GM19193 (cell line): Measurements from ENCODE around the gene NYNRIN.
A peak's percentile ranks its signal among the peaks of the same experiment; 100 is the strongest.

Source experiments
- POLR2A ChIP-seq: IDR thresholded peaks from 4 replicates; pipeline ENCODE4 v1.6.1; 2011; ENCODE audit not compliant: insufficient read depth, insufficient read length; ENCODE audit errors: extremely low read depth

The NYNRIN gene

DNA sequence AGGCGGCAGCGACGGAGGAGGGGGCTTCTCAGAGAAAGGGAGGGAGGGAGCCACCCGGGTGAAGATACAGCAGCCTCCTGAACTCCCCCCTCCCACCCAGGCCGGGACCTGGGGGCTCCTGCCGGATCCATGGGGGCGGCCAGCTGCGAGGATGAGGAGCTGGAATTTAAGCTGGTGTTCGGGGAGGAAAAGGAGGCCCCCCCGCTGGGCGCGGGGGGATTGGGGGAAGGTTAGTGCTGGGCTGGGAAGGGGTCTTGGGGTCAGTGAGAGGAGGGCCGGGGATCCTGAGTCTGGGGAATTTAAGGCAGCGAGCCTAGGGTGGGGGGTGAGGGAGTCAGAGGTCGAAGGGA lies 30.6 kb upstream of the NYNRIN start:
- TF ChIP-seq POLR2A, result no peak

DNA sequence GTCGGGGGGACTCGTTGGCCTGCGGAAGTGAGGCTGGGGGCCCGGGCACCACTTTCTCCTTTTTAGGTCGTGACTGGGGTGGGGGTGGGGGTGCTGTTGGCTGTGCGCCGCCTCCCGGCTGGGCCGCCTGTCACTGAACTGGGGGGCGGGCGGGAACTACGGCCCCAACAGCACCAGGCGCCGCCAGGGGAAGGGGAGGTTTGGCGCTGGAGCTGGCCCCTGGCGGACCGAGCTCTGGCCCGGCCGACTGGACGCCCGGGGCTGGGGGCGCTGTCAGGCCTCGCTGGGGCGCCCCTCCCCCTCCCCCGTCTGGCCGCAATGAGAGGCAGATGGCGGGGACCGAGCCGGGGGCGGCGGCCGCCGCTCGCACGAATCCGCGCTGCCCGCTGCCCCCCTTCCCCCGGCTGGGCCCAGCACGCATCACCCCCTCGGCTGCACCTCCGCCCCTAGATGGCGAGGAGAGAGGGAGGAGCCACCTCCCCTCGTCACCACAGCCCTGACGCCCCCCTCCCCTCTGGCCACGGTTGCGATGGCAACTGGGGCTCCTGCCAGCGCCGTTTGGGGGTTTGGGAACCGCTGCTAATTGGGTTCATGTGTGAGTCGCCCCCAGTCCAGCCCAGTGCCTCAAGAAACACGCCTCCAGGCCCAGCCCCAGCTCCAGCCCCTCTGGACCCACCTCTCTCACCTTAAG lies 30.1 kb upstream of the NYNRIN start:
- TF ChIP-seq POLR2A, result peak; percentile 30

DNA sequence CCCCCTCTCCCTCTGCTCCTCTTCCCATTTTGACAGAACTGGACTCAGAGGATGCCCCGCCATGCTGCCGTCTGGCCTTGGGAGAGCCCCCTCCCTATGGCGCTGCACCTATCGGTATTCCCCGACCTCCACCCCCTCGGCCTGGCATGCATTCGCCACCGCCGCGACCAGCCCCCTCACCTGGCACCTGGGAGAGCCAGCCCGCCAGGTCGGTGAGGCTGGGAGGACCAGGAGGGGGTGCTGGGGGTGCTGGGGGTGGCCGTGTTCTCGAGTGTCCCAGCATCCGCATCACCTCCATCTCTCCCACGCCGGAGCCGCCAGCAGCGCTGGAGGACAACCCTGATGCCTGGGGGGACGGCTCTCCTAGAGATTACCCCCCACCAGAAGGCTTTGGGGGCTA lies 29.3 kb upstream of the NYNRIN start:
- no peak for TF ChIP-seq POLR2A

DNA sequence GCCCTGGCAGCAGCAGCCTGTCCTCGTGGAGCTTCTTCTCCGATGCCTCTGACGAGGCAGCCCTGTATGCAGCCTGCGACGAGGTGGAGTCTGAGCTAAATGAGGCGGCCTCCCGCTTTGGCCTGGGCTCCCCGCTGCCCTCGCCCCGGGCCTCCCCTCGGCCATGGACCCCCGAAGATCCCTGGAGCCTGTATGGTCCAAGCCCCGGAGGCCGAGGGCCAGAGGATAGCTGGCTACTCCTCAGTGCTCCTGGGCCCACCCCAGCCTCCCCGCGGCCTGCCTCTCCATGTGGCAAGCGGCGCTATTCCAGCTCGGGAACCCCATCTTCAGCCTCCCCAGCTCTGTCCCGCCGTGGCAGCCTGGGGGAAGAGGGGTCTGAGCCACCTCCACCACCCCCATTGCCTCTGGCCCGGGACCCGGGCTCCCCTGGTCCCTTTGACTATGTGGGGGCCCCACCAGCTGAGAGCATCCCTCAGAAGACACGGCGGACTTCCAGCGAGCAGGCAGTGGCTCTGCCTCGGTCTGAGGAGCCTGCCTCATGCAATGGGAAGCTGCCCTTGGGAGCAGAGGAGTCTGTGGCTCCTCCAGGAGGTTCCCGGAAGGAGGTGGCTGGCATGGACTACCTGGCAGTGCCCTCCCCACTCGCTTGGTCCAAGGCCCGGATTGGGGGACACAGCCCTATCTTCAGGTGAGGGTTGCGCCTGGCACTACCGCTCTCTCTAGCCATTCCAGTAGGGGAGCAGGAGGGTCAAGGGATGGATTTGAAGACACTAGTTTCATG lies 28.7 kb upstream of the NYNRIN start:
- TF ChIP-seq POLR2A, result no peak

DNA sequence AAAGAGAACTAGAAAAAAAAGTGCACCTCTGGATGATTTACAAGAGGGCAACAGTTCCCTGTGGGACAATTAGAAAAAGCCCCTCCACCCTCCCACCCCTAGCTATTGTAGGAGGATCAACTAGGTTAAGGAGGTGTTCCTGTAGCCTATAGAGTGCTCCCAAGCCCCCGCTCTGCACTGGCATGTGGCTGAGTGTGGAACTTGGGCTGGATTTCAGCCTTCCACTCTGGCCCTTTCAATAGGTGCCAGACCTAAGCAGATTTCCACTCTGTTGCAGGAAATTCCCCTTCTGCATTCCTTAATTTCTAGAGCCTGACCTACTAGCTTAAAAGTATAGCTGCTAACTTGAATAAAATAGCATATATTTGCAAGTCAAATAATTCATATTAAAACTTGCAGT lies 28.1 kb upstream of the NYNRIN start:
- no peak for TF ChIP-seq POLR2A

DNA sequence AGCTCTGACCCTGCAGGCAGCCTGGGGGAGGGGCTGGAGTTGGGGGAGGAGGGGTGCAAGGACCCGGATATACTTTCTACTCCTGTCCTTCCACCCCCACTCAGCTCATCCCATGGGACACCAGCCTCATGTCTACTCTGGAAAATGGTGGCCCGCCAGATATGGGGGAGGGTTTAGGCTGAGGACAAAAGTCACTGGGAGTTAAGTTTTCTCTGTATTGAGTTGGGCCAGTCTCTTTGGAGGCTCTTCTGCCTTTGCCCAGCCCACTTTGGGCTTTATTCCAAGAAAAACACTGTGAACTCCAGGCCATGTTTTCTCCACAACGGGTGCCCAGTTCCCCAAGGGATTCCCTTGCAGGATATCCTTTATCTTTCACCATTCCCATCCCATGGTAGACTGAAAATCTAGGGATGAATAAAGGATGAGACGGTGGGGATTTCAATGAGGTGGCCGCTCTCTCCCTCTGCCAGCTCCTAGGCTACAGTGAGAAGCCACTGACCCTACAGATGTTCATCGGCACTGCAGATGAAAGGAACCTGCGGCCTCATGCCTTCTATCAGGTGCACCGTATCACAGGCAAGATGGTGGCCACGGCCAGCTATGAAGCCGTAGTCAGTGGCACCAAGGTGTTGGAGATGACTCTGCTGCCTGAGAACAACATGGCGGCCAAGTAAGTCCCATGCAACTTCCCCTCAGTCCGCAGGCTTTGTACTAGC lies 25.9 kb upstream of the NYNRIN start:
- no peak for TF ChIP-seq POLR2A

DNA sequence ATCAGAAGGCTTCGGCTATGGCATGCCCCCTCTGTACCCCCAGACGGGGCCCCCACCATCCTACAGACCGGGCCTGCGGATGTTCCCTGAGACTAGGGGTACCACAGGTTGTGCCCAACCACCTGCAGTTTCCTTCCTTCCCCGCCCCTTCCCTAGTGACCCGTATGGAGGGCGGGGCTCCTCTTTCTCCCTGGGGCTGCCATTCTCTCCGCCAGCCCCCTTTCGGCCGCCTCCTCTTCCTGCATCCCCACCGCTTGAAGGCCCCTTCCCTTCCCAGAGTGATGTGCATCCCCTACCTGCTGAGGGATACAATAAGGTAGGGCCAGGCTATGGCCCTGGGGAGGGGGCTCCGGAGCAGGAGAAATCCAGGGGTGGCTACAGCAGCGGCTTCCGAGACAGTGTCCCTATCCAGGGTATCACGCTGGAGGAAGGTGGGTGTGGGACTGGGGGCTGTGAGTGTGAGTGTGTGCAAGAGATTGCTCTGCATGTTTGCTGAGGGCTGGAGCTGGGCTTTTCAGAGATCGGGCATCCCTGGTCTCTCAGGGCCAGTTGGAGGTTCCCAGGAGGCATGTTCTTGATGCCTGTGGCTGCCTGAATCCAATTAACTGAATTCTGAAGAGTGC lies 22.2 kb upstream of the NYNRIN start:
- TF ChIP-seq POLR2A, result no peak

DNA sequence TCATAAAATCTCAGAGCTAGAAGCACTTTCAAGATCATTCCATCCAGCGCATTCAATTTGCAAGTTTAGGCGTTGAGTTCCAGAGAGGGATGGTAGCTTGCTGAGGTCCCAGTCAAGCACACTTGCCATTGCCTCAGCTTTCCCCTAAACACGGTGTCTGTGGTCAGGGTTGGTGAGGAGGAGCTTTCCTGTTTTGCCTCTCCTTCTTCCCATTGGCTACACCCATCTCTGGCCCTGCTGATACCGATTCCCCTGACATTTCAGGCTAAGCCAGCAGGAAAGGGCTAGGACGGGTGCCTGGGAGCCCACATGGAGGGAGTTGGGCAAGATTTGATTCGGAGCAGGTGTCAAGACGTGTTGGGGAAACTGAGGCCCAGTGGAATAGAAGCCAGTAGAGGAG lies 21.7 kb upstream of the NYNRIN start:
- no peak for TF ChIP-seq POLR2A

DNA sequence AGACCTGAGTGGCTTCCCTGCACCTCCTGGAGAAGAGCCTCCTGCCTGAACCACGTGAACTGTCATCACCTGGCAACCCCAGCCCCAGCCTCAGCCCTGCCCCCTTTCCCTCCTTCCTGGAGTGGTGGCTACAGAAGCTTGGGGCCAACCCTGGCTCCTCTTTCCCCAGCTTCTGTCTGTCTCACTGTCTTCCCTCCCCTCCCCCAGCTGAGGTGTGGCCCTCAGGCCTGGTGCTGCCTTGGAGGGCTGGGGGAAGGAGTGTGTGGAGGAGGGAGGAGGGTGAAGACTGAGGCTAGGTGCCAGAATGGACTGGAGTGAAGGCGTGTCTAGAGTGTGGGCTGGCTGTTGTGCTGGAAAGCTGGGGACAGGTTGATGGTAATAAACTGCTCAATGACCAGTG lies 21.1 kb upstream of the NYNRIN start:
- TF ChIP-seq POLR2A, result no peak

DNA sequence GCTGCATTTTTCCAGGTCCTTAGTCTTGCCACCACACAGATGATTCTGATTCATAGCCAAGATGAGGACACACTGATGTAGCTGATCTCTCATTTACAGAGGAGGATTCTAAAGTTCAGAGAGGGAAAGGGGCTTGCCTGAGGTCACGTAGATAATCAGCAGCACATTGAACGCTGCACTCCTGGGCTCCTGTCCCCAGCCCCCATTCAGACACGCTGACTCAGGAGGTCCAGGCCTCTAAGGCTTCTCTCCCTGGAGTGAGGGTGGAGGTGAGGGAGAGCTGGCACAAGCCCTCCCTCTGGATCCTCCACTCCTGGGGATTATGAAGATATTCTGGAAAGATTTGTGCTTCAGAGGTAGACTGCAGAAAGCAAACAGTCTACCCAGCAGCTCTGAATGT lies 20.5 kb upstream of the NYNRIN start:
- TF ChIP-seq POLR2A, result no peak

DNA sequence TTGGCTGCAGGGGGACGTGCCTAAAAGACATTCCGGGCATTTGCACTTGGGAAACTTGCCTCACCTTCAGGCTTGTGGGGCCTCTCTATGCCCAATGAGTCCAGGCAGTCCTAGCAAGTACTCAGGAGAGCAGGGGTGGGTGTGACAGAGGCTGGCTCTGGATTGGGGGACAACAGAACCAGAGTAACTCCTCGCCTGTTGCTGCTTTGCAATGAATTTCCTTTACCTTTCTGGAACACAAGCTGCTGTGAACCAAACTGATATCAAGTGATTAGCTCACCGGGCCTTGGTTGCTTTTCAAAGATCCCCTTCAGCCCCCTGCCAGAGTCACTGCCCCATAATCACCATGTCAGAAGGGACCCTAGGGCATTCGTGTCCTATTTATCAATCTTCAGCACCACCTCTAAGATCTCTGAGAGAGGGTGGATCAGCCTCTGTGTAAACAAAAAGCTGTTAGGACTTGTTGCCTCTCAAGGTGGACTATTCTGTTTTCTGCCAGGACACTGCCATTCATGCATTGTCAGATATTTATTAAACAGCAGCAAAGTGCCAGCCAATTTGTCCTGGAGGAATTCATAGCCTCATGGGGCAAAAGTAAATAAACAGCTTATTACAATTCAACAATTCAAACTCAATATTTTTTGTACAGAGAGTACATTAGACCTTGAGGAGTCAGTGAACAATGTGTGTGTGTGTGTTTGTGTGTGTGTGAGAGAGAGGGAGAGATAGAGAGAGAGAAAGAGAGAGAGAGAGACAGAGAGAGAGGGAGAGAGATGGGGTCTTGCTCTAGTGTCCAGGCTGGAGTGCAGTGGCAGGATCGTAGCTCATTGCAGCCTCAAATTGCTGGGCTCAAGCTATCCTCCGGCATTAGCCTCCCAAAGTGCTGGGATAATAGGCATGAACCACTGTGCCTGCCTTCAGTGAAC lies 19.6 kb upstream of the NYNRIN start:
- no peak for TF ChIP-seq POLR2A

DNA sequence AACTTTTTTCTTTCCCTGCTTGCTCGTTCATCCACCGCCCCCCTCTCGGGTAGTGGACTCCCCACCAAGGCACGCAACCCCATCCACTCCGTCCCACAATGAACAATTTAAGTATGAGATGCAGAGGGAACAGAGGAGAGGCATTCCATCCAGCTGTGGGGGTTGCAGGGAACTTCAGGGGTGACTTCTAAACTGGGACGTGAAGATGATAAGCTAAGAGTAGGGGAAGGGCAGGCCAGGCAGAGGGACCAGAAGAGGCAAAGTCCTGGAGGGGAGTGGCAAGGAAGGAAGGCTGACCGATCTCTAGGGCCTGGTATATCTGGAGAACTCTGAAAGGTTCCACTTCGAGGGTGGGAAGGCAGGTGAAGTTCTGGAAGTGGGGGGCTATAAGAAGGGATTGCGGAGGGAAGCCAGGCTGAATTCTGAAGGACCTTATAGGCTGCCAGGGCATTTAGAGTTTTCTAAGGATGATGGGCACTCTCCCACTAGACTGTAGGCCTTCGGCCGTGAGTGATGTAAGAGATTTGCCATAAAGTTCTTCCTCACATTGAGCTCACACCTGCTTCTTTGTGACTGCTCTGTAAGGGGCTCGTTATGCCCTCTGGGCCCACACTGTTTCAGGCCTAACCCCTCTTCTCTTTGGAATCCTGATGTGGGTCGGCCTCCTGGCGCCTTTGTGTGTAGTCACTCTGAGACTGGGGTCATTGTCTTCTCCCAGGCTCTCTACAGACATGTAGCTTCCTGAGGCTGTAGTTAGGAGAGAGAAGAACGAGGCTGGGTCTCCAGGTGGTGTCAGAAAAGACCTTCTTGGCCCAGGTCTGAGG lies 18.7 kb upstream of the NYNRIN start:
- no peak for TF ChIP-seq POLR2A

DNA sequence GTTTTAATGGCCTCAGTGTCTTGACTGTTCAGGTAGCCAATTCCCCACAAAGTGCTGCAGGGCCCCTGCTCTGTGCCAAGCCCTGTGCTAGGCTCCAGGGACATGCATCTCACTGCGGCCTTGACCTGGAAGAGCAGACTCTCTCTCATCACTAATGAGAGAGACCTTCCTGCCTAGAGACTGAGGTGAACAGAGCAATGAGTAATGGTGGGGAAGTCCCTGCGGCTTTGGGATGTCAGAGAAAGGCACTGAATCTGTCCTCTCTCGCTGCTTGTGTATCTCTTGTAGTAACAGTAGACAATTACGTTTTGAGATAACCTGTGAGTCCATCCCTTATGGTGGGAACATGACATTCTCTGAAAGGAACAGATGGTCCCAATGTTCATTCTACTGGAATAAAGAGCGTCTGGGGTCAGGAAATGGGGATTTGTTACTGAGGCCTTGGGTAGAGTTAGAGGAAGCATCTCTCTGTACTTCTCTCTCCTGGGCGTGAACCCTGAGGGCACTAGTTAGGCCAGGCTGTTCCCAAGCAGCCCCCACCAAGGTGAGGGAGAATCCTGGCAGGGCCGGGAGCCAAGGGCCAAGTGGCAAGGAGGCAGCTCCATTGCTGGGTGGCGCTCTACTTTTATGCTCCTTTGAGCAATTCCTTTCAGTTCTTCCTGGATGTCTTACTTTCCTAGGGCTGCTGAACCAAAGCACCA lies 17.3 kb upstream of the NYNRIN start:
- no peak for TF ChIP-seq POLR2A
